NAMALWA (cell line): ENCODE data around the gene MLF1.
"Not testable (repeated sequence)": the region's sequence is repeated elsewhere in the genome, so short reads cannot be mapped to it uniquely, and the experiment has no call there.

ENCODE experiments used
- DNase-seq: peaks from one replicate; pipeline ENCODE4 v3.0.0-alpha.2; 2015; ENCODE audit warnings: low spot score

Gene MLF1, protein sequence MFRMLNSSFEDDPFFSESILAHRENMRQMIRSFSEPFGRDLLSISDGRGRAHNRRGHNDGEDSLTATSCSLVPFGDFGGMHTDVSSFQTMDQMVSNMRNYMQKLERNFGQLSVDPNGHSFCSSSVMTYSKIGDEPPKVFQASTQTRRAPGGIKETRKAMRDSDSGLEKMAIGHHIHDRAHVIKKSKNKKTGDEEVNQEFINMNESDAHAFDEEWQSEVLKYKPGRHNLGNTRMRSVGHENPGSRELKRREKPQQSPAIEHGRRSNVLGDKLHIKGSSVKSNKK

DNA sequence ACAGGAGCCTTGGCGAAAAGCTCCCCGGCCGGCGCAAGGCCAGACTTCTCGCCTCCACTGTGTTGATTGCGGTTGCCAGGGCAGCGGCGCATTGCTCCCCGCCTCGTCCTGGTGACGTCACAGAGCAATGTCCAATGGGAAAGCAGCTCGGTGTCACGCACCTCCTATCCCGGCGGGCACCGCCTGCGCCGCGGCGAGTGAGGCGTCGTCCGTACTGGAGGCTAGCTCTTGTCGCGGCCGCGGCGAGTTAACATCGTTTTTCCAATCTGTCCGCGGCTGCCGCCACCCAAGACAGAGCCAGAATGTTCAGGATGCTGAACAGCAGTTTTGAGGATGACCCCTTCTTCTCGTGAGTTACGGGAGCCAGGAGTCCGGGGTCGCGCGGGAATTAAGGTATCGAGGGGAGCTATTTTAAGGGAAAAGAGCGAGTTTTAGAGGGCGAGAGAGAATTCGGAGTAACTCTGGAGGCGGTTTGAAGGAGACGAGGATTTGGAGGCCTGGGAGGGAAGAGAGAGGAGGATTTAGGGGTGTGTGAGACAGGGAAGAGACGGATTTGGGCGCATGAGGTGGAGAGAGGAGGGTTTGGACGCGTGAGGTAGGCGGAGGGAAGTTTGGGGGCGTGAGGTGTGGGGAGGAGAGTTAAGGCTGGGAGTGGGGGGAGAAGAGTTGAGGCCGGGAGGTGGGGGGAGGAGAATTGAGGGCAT is at the start of gene MLF1:
Gene MLF1, plus strand, starts transcription at position 196 of the 704 bp plus-strand sequence. Its CDS starts 107 bp downstream, at position 303.
- no peak for DNase-seq

DNA sequence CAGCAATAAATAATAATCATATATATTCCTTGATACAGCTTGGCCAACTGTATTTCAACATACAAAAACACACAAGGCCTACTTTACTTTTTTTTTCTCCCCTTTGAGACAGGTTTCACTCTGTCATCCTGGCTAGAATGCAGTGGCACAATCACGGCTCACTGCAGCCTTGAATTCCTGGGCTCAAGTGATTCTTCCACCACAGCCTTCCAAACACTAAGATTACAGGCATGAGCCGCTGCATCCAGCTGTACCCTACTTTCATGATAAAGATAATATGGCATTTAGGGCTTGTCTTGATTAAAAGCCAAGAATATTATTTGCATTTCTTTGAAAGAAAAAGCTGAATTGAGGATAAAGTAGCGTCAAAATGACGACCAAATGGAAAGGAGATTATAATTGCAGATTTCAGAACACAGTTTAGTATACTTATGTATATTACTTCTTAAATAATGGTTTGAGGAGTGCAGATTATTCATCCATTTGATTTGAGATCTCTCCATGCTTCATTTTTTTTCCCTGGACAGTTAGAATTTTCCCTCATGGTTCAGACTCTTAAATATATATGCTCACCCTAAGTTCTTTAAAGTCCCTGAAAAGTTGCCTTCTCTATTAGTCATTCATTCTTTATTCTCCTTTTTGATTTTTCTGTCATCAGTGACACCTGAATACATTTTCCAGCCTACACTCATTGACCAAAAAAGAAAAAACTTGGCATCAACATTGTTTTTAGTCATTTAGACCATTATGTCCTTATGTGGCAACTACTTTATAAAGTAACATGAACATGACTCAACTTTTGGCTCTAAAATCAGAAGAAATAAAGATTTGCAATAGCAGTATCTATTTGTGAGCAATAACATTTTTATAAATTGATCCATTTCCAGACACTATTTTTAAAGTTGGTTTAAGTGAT is 48.5 kb upstream of the MLF1 start:
- DNase-seq, result no peak

DNA sequence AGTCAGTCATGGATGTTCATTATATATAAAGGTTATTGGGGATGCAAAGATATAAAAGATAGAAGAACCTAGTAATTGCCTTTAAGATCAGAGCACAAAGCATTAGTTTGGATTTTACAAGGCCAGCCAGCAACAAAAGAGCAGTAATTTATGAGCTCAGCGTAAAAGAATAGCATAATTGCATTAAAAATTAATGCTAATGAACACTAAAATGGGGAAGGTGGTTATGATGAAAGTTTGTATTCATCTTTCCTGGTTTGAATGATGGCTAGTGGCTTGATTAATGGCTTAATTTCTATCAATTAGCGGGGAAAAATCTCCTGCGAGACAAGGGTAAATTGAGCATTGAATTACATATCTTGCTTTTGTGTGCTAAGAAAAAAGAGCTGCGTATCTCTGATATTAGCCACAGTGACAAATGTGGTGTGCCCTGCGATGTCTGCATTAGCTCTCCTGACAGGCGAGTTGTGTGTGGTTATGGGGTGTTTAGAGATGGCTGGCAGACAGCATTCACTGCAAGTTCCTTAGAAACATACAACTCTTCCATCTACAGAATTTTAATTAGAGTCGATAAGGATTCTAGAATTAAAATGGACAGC is 42.8 kb upstream of the MLF1 start:
- no peak for DNase-seq

DNA sequence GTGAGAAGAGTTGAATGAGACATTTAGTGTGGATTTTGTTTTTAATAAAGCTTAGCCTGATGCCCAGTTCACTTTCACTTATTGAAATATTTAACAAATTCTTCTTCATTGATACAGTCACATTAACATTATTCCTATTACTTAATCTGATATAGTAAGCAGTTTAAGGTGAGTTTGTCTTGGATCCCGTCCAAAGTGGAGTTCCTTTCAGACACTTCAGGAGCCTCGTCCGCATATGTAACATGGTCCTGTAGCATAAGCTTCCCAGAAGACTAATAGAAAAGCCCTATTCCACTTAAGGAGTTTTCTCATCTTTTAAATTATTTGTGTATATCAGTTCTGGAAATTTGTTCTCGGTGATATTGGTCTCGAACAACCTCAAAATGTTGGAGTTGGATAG is 39.7 kb upstream of the MLF1 start:
- no peak for DNase-seq

DNA sequence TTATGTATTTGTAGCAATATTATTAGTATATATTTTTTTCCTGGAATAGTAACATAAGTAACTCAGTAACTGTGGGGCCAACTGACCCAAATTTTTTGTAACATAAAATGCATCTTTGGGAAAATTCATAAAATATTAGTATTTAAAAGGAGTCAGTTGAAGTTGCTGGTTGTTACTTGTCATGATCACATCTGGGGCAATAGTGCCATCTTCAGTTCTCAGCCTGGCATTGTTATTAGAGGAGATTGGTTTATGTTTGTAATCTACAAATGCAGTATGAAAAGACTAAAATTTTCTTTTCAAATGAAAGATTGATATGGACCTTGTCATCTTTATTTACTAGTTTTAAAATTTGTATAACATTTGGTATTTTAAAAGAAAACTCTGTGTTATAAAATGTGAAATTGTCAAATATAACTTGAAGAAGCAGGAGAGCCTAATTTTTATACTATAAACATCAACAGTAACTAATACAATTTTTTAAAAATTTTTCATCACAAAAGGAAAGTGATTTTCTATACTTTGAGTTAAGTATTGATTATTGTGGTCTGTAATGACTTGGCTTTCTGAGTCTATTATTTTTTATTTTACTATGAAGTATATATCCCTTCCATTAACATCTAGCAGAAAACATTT is 38.8 kb upstream of the MLF1 start:
- DNase-seq, result peak; percentile 72

DNA sequence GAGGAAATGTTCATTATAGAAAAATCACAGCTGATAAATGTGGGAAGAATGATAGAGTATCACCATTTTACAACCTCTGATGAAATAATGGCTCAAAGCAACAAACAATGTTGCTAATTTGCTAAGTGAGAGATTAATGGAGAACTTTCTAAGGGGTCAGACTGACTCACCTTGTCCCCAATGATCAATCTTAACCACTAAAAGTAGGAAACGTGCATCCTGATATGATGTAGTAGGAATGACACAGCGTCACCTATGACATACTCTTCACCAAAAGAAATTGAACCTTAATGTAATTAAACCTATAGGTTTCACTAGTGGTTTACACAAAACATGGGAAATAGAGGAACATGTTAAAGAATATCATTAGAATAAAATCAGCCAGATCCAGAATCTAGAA is 35.1 kb upstream of the MLF1 start:
- no peak for DNase-seq

DNA sequence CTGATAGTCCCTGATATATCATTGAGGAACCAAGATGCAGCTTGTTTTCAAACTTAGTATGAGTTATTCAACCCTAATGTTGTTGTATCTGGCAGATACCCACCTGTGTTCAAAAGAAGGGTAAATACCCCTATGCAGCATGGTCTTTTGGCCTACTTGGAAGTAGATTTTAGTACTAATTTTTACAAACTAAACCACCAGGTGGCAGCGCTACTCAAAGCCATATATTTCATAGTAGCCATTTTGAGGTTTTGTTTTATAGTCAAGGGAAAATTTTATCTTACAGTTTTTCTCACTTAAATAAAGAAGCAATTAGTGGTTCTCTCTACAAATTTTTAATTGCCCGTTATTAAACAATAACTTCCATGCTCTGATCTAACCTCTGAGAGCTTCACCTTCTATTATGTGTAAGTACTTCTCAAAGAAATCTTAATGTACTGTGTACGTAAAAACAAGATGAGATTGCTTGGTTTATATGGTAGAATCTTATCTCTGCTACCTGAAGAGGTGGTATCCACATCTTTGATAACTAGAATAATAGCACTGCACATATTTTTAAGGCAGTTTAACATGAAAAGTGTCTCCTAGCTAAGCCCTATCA is 31.5 kb upstream of the MLF1 start:
- peak; percentile 77 for DNase-seq

DNA sequence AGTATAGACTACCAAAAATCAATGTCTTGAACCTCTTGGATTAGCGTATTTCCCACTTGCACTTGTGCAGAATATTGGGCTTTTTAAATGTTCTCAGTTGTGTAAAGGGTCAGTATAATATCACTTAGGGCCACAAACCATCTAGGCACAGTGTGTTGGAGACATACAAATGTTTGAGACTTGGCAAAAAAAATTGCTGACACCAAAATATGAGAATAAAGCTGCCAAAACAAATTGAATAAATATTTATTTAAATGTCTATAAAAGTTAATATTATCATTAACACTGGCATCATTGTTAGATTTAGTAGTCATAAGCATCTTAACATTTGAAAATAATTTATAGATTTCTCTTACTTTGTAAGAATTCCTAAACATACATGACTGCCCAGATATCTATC is 30.9 kb upstream of the MLF1 start:
- DNase-seq, result no peak

DNA sequence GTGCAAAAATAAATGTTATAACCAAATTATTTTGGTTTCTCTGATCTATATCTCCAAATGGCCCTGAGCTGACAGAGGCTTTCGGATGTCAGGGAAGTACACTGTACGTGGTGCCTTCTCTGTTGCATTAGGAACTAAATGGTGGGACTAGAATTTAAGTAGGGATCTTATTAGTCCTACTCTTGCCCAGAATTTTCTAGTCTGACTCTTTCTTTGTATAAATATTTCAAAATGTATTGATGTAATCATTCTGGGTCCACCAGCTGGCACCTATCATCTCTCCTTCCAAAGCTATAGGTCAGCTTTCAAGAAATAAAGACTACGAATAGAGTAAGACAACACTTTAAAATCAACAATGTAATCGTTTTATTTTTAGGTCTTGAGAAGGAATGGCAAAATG is 22.3 kb upstream of the MLF1 start:
- DNase-seq, result no peak

DNA sequence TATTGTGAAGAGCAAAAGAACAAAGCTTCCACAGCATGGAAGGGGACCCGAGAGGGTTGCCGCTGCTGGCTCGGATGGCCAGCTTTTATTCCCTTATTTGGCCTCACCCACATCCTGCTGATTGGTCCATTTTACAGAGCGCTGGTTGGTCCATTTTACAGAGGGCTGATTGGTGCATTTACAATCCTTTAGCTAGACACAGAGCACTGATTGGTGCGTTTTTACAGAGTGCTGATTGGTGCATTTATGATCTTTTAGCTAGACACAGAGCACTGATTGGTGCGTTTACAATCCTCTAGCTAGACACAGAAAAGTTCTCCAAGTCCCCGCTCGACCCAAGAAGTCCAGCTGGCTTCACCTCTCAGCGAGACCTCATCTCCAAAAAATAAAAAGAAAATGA is 21.1 kb upstream of the MLF1 start:
- DNase-seq, result not testable (repeated sequence)

DNA sequence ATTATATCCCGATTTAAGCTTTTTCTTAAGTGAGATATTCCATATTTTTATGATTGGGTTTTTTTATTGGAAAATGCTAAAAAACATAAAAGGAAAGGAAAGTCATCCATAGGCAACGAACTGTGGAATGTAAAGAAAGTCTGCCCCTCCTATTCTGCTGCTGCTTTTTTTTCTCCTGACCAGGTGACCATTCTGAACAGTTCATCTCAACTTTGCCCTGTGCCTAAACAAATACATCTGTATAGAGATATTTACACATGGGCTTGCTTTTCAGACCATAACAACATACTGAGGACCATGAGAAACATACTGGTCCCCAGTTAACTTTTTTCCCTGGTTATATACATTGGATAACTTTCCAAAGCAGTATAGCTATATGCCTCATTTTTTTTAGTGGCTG is 18.9 kb upstream of the MLF1 start:
- no peak for DNase-seq

DNA sequence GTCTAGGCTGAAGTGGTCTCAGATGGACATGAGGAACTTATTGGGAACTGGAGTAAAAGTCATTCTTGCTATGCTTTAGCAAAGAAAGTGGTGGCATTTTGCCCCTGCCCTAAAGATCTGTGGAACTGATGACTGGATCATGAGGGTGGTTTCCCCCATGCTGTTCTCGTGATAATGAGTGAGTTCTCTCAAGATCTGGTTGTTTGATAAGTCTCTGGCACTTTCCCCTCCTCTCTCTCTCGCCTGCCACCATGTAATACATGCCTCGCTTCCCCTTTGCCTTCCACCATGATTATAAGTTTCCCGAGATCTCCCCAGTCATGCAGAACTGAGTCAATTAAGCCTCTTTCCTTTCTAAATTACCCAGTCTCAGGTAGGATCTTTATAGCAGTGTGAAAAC is 11.5 kb upstream of the MLF1 start:
- DNase-seq, result no peak

DNA sequence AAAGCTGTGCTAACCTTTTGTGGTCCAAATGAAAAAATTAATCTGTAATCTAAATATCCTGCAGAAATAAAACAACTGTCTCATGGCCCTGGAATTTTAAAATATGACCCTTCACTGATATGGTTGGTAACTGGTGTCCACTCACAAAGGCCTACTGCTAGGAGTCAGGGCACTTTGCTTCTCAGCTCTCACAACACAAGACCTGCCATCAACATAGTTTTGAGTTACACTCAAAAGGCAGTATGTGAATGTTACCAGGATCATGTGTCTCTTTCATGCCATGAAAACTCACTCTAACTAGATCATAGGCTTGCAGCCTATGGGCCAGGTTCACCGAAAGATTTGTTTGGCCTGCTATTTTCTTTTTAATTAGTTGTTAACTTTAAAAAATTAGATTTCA is 10.0 kb upstream of the MLF1 start:
- no peak for DNase-seq

DNA sequence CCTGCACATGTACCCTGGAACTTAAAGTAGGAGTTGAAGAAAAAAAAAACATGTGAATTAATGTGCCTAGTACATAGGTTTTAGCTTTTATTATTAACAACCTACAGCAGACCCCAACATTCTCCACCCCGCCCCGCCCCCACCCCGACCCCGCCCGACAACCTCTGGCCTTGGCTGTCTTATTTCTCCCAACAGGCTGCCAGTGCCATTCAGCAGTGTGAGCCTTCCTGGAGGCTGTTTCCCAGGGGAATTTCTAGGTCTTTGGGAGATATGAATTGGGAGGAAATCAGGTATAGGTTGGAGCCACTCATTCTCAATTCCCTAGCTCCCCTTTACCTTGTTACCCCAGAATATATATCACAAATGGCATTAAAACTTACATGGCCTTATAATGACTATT is 8.3 kb upstream of the MLF1 start:
- no peak for DNase-seq

DNA sequence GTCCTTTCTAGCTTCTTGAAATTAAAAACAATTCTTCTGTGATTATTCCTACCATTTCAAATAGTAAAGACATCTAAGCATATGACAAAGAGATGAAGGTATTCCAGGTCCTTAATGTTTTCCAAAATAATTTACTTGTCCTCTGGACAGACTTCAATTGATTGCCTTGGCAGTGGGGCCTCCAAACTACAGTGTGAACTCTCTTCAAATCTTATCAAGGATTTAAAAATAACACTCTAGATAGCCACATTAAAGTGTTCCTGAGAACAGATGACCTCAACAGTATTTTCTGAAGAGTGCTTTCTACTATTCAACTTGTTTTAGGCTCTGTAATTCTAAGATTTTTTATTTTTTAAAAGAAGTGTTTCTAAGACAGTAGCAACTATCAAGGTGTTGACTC is 7.9 kb upstream of the MLF1 start:
- DNase-seq, result no peak

DNA sequence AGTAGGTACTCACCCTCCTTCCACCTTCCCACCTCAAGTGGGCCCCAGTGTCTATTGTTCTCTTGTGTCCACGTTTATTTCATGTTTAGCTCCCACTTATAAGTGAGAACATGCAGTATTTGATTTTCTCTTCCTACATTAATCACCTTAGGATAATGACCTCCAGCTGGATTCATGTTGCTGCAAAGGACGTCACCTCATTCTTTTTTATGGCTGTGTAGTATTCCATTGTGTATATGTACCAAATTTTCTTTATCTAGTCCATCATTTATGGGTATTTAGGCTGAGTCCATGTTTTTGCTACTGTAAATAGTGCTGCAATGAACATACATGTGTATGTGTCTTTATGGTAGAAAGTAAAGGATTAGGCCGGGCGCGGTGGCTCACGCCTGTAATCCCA is 5.9 kb upstream of the MLF1 start:
- no peak for DNase-seq

DNA sequence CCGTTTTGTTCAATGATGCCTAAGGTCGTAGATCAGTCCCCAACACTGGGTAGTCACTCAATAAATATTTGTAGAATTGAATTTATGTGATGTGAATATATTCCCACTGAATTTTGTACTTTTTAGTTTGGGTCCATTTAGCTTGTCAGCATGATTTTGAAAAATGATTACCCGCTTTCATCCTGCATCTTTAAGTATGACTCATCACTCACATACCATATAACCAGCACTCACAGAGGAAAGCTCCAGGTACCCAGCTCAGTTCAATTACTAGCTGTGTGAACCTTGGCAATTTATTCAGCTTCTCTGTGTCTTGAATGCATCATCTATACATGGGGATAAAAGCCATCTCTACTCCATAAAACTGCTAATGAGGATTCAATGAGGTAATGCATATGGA is 2.2 kb upstream of the MLF1 start:
- DNase-seq, result no peak

DNA sequence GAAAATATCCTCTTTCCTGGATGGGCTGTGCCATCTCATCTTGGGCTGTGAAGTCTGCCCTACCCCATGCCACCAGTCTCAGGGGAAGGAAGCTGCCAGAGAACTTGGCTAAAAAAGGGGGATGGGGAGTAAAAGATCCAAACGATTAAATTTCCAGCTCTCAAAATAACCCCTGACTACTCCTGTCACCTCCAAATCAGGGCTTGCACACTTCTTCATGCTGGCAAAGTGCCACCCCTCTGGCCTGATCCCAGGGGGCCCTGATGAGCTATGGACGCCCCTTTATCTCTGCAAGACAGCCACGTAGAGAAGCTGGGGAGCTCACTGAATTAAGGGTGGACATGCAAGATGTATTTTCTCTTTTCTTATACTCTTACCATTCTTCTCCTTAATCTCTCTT is 1.2 kb upstream of the MLF1 start:
- DNase-seq, result no peak

DNA sequence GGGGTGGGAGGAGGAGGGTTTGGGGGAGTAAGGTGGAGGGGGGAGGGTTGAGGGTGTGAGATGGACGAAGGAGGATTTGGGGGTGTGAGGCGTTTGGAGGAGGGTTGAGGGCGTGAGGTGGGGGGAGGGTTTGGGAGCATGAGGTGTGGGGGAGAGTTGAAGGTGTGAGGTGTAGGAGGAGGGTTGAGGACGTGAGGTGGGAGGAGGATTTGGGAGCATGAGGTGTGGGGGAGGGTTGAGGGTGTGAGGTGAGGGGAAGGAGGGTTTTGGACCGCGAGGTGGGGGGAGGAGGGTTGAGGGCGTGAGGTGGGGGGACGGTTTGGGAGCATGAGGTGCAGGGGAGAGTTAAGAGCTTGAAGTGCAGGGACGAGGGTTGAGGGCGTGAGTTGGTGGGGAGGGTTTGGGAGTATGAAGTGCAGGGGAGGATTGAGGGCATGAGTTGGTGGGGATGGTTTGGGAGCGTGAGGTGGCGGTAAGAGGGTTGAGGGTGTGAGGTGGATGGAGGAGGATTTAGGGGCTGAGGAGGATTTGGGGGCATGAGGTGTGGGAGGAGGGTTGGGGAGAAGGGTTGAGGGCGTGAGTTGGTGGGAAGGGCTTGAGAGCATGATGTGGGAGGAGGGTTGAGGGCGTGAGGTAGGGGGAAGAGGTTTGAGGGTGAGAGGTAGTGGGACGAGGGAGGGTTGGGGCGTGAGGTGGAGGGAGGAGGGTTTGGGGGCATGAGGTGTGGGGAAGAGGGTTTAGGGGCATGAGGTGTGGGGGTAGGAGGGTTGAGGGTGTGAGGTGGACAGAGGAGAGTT is 1.2 kb downstream of the MLF1 start:
- DNase-seq, result no peak

DNA sequence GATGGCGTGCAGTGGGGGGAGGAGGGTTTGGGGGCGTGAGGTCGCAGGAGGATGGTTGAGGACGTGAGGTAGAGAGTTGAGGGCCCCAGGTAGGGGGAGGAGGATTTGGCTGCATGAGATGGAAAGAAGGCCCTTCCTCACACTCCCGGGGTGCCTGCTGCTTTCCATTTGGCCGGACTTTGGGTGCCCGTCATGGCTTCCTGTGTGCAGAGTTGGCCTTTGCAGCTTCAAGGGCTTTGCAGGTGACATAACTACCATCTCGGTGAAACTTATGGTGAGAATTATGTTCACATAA is 1.7 kb downstream of the MLF1 start:
- no peak for DNase-seq

DNA sequence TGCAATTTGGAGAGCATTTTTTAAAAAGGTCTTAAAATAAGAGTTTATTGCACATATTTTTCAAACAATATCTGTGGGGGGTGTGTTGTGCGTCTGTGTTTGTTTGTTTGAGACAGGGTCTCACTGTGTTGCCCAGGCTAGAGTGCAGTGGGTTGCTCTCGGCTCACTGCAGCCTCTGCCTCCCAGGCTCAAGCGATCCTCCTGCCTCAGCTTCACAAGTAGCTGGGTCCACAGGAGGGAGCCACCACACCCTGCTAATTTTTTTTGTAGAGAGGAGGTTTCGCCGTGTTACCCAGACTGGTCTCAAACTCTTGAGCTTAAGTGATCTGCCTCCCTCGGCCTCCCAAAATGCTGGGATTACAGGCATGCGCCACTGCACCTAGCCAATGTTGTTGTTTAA is 2.7 kb downstream of the MLF1 start:
- peak; percentile 25 for DNase-seq
